H1 (cell line): Measurements from ENCODE around the gene GBX1. TPM values are rescaled to one million over a fixed set of nuclear protein-coding genes. Genes with fewer than 3 reads are reported as not detected.

Experiments used
- GABPA ChIP-seq: IDR thresholded peaks from 2 replicates; pipeline ENCODE4 v1.6.1; 2011; ENCODE audit warnings: mild to moderate bottlenecking, low read length, moderate library complexity, borderline replicate concordance; ENCODE audit not compliant: insufficient read depth
- POU5F1 ChIP-seq: IDR thresholded peaks from 2 replicates; pipeline ENCODE4 v1.6.1; 2011; ENCODE audit warnings: low read depth, mild to moderate bottlenecking, low read length, moderate library complexity
- RBBP5 ChIP-seq: IDR thresholded peaks from 2 replicates; pipeline ENCODE4 v1.7.1; 2012; ENCODE audit warnings: low read depth, mild to moderate bottlenecking, inconsistent platforms, low read length, moderate library complexity, borderline replicate concordance
- polyA plus RNA-seq, 7 experiments: library from polyadenylated mRNA; depleted of rRNA in 3 of 7; stranded (reverse) in 5 of 7; unstranded in 2 of 7; fragments of >200 nt in 5 of 7; fragments of 200-250 nt in 2 of 7; gene quantifications; 1 replicate in 5 of 7; 2 replicates in 1 of 7; 4 replicates in 1 of 7; pipeline versions ENCODE4 v1.2.1 to v1.2.3, GENCODE V29; 2011 to 2013; ENCODE audit warnings: missing spikeins in 2 of 7, mixed read lengths in 2 of 7
- total RNA-seq: library from RNA; stranded (reverse); fragmentation: NEBNext Ultra II Directional; extraction: Animal tissue kit (Norgen Biotek cat#: 25700); gene quantifications from 2 replicates; pipeline ENCODE4 v1.2.1, GENCODE V29; 2021

The GBX1 gene
- total and polyA plus RNA-seq, 2 of the 8 experiments (the other 6 are each of a cell fraction or from before 2014, with no cell fraction given) = not detected

DNA sequence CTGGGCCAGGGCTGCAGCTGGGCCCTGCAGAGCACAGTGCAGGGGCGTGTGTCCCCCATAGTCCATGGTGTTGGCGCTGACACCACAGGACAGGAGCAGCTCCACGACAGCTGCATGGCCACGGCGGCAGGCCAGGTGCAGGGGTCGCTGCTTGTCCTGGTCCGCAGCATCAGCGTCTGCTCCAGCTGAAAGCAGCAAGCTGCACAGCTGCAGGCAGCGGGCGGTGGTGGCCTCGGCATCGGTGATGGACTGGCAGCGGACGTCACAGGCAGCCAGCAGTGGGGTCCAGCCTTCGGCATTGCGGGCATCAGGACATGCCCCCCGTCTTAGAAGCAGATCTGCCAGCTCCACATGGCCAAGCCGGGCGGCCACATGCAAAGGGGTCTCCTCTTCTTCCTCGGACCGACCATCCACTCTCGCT, 13.5 kb upstream of the GBX1 start (continued):
- TF ChIP-seq POU5F1 (no peak), RBBP5 (no peak), GABPA (no peak)
